Heart right ventricle (tissue), 16 donors: Measurements from ENCODE around the gene MARCKSL1. TPM values are rescaled to one million over a fixed set of nuclear protein-coding genes. Genes with fewer than 3 reads are reported as not detected.
"Not testable (repeated sequence)": the region's sequence is repeated elsewhere in the genome, so short reads cannot be mapped to it uniquely, and the experiment has no call there.

ENCODE experiments used
- ATAC-seq, 8 donors: fragments of 200-7000 bp; cut with Tn5 transposase; one replicate each; pipeline ENCODE4 v1.9.1; 2020; ENCODE audit warnings: mild to moderate bottlenecking in 8 of 8, moderate library complexity in 8 of 8, moderate number of reproducible peaks in 1 of 8
- DNase-seq, 2 donors: peaks; one replicate each; pipeline ENCODE4 v3.0.0-alpha.2; 2020
- H3K27ac ChIP-seq, 10 donors: fragments of 200-600 bp; sonication (generic) in 2 of 10; one replicate each; pipeline versions ENCODE4 v1.5.0 to v1.8.0; 2020 to 2022; ENCODE audit warnings: mild to moderate bottlenecking in 3 of 10
- H3K27me3 ChIP-seq, 7 donors: fragments of 200-600 bp; one replicate each; pipeline ENCODE4 v1.8.0; 2021 to 2022; ENCODE audit warnings: mild to moderate bottlenecking in 2 of 7
- H3K36me3 ChIP-seq, 9 donors: fragments of 200-600 bp; sonication (generic) in 1 of 9; one replicate each; pipeline versions ENCODE4 v1.5.0 to v1.8.0; 2020 to 2022; ENCODE audit warnings: mild to moderate bottlenecking in 2 of 9
- H3K4me1 ChIP-seq, 9 donors: fragments of 200-600 bp; sonication (generic) in 1 of 9; one replicate each; pipeline versions ENCODE4 v1.5.0 to v1.8.0; 2020 to 2022; ENCODE audit warnings: mild to moderate bottlenecking in 4 of 9
- H3K4me3 ChIP-seq, 10 donors: fragments of 200-600 bp; sonication (generic) in 2 of 10; one replicate each; pipeline versions ENCODE4 v1.5.0 to v1.8.0; 2020 to 2022; ENCODE audit warnings: mild to moderate bottlenecking in 7 of 10, moderate library complexity in 2 of 10
- H3K9me3 ChIP-seq, 11 donors: fragments of 200-600 bp in 10 of 11; sonication (generic) in 2 of 11; one replicate each; pipeline versions ENCODE4 v1.5.0 to v1.8.0; 2013 to 2022; ENCODE audit warnings: mild to moderate bottlenecking in 2 of 11, control low read depth in 1 of 11, moderate library complexity in 1 of 11
- WGBS, 2 donors: extraction: QIAGEN DNeasy Blood & Tissue Kit; methylation state at CpG; one replicate each; pipeline ENCODE4 v1.1.7; 2013; ENCODE audit warnings: inconsistent platforms in 1 of 2; 5-methylcytosine and 5-hydroxymethylcytosine counted together
- intact Hi-C, 10 donors: fragments of 100-400 bp; cut with DNase I; formaldehyde crosslinking; loops; one replicate each; pipeline versions ENCODE4 v1.11.1 to v1.14.2; 2022
- polyA plus RNA-seq, 2 donors: library from polyadenylated mRNA; stranded (reverse); fragments of 200-250 nt; gene quantifications; one replicate each; pipeline ENCODE4 v1.2.3, GENCODE V29; 2013
- total RNA-seq, 10 donors: library from RNA; stranded (reverse); fragmentation: NEBNext Ultra II Directional in 3 of 10; extraction: Animal tissue kit (Norgen Biotek cat#: 25700) in 3 of 10; gene quantifications; one replicate each; pipeline versions ENCODE4 v1.2.1 to v1.2.4, GENCODE V29; 2021 to 2023
- TF ChIP-seq, protein P1 (sequence below), 9 donors: fragments of 200-600 bp; sonication (generic) in 2 of 9; IDR thresholded peaks; one replicate each; pipeline versions ENCODE4 v1.5.0 to v1.8.0; 2021 to 2022; ENCODE audit warnings: antibody characterized with exemption in 9 of 9, mild to moderate bottlenecking in 5 of 9, moderate library complexity in 1 of 9
- donor health status: Arrhythmogenic right ventricular cardiomyopathy.
- donor health status: ischemic (EF 13 %, LVEDD 7.1; RV severe dilation, severe dysfunction).
- donor health status: healthy with polysubstance abuse.
- donor health status: DM: no; HTN: yes; CAD: no.
- donor health status: DM: no; HTN: no; CAD: no.
- donor health status: ischemic (EF 25% LVEDD 6.9; RV normal size, moderate dysfunction).
- donor health status: ischemic (EF 25% LVEDD 5.7; RV mildly dilated, moderate dysfunction).
- donor health status: healthy.
- donor health status: DM: yes; HTN: yes; CAD: no.
- donor health status: Ischemic cardiomyopathy.
- donor health status: ischemic (EF 35%, LVEDD 5.7; RV mildly dilated, moderate dysfunction).
- donor health status: nonischemic (EF 11% LVEDD 7.7; RV severe dilation, severe dysfunction).
- donor health status: DM: yes; HTN: yes; CAD: no.
- donor health status: PGD.
- donor health status: ischemic (EF 29% LVEDD 5.4; RV normal size, mild dysfunction).
- donor health status: nonischemic (EF 23%, LVEDD 6.1; RV moderate dilation, normal function).

Gene MARCKSL1
- total and polyA plus RNA-seq, 12 donors = 6.3 to 61.1 (median 16.2) TPM

DNA sequence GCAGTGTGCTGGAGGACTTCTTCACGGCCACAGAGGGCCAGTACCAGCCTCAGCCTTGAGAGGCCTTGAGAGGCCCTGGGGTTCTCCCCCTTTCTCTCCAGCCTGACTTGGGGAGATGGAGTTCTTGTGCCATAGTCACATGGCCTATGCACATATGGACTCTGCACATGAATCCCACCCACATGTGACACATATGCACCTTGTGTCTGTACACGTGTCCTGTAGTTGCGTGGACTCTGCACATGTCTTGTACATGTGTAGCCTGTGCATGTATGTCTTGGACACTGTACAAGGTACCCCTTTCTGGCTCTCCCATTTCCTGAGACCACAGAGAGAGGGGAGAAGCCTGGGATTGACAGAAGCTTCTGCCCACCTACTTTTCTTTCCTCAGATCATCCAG, 50.4 kb downstream of the MARCKSL1 start:
- Histone ChIP-seq H3K4me3 (no peak overlapping the region), H3K36me3 (peaks cover 0 to 6% (median 0%) of the 10 kb centered on the region in 9 donors), H3K9me3 (no peaks in the 10 kb centered on the region), H3K27ac (no peak overlapping the region), H3K27me3 (no peaks in the 10 kb centered on the region), H3K4me1 (peaks cover 0 to 1% (median 0%) of the 10 kb centered on the region in 9 donors)
- ATAC-seq = peak in 1 of 8 donors; percentile 44
- TF ChIP-seq, protein P1, sequence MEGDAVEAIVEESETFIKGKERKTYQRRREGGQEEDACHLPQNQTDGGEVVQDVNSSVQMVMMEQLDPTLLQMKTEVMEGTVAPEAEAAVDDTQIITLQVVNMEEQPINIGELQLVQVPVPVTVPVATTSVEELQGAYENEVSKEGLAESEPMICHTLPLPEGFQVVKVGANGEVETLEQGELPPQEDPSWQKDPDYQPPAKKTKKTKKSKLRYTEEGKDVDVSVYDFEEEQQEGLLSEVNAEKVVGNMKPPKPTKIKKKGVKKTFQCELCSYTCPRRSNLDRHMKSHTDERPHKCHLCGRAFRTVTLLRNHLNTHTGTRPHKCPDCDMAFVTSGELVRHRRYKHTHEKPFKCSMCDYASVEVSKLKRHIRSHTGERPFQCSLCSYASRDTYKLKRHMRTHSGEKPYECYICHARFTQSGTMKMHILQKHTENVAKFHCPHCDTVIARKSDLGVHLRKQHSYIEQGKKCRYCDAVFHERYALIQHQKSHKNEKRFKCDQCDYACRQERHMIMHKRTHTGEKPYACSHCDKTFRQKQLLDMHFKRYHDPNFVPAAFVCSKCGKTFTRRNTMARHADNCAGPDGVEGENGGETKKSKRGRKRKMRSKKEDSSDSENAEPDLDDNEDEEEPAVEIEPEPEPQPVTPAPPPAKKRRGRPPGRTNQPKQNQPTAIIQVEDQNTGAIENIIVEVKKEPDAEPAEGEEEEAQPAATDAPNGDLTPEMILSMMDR (IDR thresholded peaks at IDR 0.05) = no peak
- no peak for DNase-seq
- intact Hi-C loops = no loop called here
- 96 to 98% methylated on average over 3 of the region's 3 CpGs for WGBS, 2 donors

DNA sequence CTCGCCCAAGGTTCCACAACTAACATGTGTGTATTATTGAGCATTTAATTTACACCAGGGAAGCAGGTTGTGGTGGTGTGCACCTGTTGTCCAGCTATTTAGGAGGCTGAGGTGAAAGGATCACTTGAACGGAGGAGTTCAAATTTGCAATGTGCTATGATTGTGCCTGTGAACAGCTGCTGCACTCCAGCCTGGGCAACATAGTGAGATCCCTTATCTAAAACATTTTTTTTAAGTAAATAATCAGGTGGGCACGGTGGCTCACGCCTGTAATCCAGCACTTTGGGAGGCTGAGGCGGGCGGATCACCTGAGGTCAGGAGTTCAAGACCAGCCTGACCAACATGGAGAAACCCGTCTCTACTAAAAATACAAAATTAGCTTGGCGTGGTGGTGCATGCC, 51.3 kb downstream of the MARCKSL1 start:
- ATAC-seq, H3K4me1 ChIP-seq, H3K36me3 ChIP-seq, H3K27ac ChIP-seq, H3K4me3 ChIP-seq, DNase-seq, H3K9me3 ChIP-seq, intact Hi-C loops, H3K27me3 ChIP-seq: not testable (repeated sequence)
- 91 to 96% methylated on average over 8 of the region's 8 CpGs for WGBS, 2 donors

Other genes starting within 250 kb of the MARCKSL1 start
- 10 to 100 TPM; 73.0 to 92.5 (median 82.6) TPM for gene KPNA6, start 228.2 kb downstream of the MARCKSL1 start, total RNA-seq
- 10 to 100 TPM; 10.2 to 11.3 TPM for gene KPNA6, start 228.2 kb downstream of the MARCKSL1 start, polyA plus RNA-seq
- gene TXLNA, start 156.6 kb downstream of the MARCKSL1 start, total RNA-seq = 10 to 100 TPM; 13.7 to 28.9 (median 17.3) TPM
- gene TXLNA, start 156.6 kb downstream of the MARCKSL1 start, polyA plus RNA-seq = 10 to 100 TPM in 1 of 2 donors, 1 to 10 TPM in 1; 7.5 to 11.7 TPM
- gene CCDC28B, start 135.6 kb downstream of the MARCKSL1 start, total RNA-seq = 10 to 100 TPM; 11.8 to 25.5 (median 16.3) TPM
- gene CCDC28B, start 135.6 kb downstream of the MARCKSL1 start, polyA plus RNA-seq = 10 to 100 TPM; 21.3 to 42.7 TPM
- 1 to 10 TPM in 4 of 10 donors, under 1 TPM in 6; 0.34 to 1.2 (median 0.90) TPM for gene IQCC, start 130.6 kb downstream of the MARCKSL1 start, total RNA-seq
- gene IQCC, start 130.6 kb downstream of the MARCKSL1 start, polyA plus RNA-seq = 1 to 10 TPM in 1 of 2 donors, under 1 TPM in 1; 0.87 to 2.0 TPM
- not detected for gene DCDC2B, start 127.1 kb downstream of the MARCKSL1 start, total RNA-seq
- not detected for gene DCDC2B, start 127.1 kb downstream of the MARCKSL1 start, polyA plus RNA-seq
- gene TMEM234, start 113.9 kb downstream of the MARCKSL1 start, total RNA-seq = 10 to 100 TPM in 6 of 10 donors, 1 to 10 TPM in 4; 8.1 to 12.8 (median 11.1) TPM
- gene TMEM234, start 113.9 kb downstream of the MARCKSL1 start, polyA plus RNA-seq = 10 to 100 TPM; 14.9 to 19.6 TPM
- gene EIF3I, start 113.8 kb downstream of the MARCKSL1 start, total RNA-seq = 100 to 1,000 TPM in 7 of 10 donors, 10 to 100 TPM in 3; 90.3 to 138 (median 103) TPM
- gene EIF3I, start 113.8 kb downstream of the MARCKSL1 start, polyA plus RNA-seq = 100 to 1,000 TPM; 140 to 342 TPM
- 10 to 100 TPM in 1 of 10 donors, 1 to 10 TPM in 9; 1.0 to 12.5 (median 3.9) TPM for gene FAM167B, start 89.0 kb downstream of the MARCKSL1 start, total RNA-seq
- 10 to 100 TPM; 13.5 to 17.3 TPM for gene FAM167B, start 89.0 kb downstream of the MARCKSL1 start, polyA plus RNA-seq
- 1 to 10 TPM in 4 of 10 donors, under 1 TPM in 6; 0.25 to 7.1 (median 0.86) TPM for gene LCK, start 85.0 kb downstream of the MARCKSL1 start, total RNA-seq
- gene LCK, start 85.0 kb downstream of the MARCKSL1 start, polyA plus RNA-seq = under 1 TPM; 0.29 to 0.39 TPM
- 10 to 100 TPM; 27.5 to 43.5 (median 33.0) TPM for gene HDAC1, start 44.1 kb downstream of the MARCKSL1 start, total RNA-seq
- 10 to 100 TPM; 29.6 to 33.9 TPM for gene HDAC1, start 44.1 kb downstream of the MARCKSL1 start, polyA plus RNA-seq
- 1 to 10 TPM in 9 of 10 donors, under 1 TPM in 1; 0.93 to 5.2 (median 2.2) TPM for gene FAM229A, start 26.3 kb upstream of the MARCKSL1 start, total RNA-seq
- gene FAM229A, start 26.3 kb upstream of the MARCKSL1 start, polyA plus RNA-seq = 10 to 100 TPM in 1 of 2 donors, 1 to 10 TPM in 1; 2.8 to 13.4 TPM
- gene TSSK3, start 26.3 kb upstream of the MARCKSL1 start, total RNA-seq = 1 to 10 TPM in 7 of 10 donors, under 1 TPM in 3; 0.47 to 5.8 (median 1.7) TPM
- 1 to 10 TPM in 1 of 2 donors, under 1 TPM in 1; 0.10 to 4.4 TPM for gene TSSK3, start 26.3 kb upstream of the MARCKSL1 start, polyA plus RNA-seq
- gene BSDC1, start 58.2 kb upstream of the MARCKSL1 start, total RNA-seq = 10 to 100 TPM; 37.2 to 49.4 (median 45.9) TPM
- gene BSDC1, start 58.2 kb upstream of the MARCKSL1 start, polyA plus RNA-seq = 10 to 100 TPM; 21.4 to 24.1 TPM
- under 1 TPM in 5 of 10 donors, not detected in 5; 0.02 to 0.04 (median 0.02) TPM for gene ZBTB8B, start 128.8 kb upstream of the MARCKSL1 start, total RNA-seq
- gene ZBTB8B, start 128.8 kb upstream of the MARCKSL1 start, polyA plus RNA-seq = under 1 TPM in 1 of 2 donors, not detected in 1; under 0.01 TPM
- 1 to 10 TPM; 2.7 to 3.8 (median 3.1) TPM for gene ZBTB8A, start 203.2 kb upstream of the MARCKSL1 start, total RNA-seq
- gene ZBTB8A, start 203.2 kb upstream of the MARCKSL1 start, polyA plus RNA-seq = 1 to 10 TPM; 1.7 to 1.8 TPM